Uterus (tissue), 2 donors: Measurements from ENCODE around the gene PCIF1.

ENCODE experiments used
- CTCF ChIP-seq, 4 experiments: fragments of 200-600 bp in 2 of 4; fragments of 450-650 bp in 2 of 4; sonication (generic) in 2 of 4; IDR thresholded peaks; one replicate each; pipeline ENCODE4 v1.5.1; 2016 to 2019; ENCODE audit warnings: antibody characterized with exemption in 4 of 4, mild to moderate bottlenecking in 2 of 4, moderate library complexity in 1 of 4
- POLR2A ChIP-seq, 2 donors: fragments of 450-650 bp; IDR thresholded peaks; one replicate each; pipeline ENCODE4 v1.6.1; 2016; ENCODE audit warnings: antibody characterized with exemption in 2 of 2, mild to moderate bottlenecking in 1 of 2, moderate library complexity in 1 of 2

- peak; percentile 7 to 73 for TF ChIP-seq POLR2A (IDR thresholded peaks at IDR 0.05)
- TF ChIP-seq CTCF (IDR thresholded peaks at IDR 0.05): no peak
These were observed 22.8 kb upstream of the PCIF1 start, which contains the start of gene PLTP for GRCh38 chr20:45911486-45912343.
